ENCODE data around the gene GRM7.

- TF ChIP-seq, protein P1, sequence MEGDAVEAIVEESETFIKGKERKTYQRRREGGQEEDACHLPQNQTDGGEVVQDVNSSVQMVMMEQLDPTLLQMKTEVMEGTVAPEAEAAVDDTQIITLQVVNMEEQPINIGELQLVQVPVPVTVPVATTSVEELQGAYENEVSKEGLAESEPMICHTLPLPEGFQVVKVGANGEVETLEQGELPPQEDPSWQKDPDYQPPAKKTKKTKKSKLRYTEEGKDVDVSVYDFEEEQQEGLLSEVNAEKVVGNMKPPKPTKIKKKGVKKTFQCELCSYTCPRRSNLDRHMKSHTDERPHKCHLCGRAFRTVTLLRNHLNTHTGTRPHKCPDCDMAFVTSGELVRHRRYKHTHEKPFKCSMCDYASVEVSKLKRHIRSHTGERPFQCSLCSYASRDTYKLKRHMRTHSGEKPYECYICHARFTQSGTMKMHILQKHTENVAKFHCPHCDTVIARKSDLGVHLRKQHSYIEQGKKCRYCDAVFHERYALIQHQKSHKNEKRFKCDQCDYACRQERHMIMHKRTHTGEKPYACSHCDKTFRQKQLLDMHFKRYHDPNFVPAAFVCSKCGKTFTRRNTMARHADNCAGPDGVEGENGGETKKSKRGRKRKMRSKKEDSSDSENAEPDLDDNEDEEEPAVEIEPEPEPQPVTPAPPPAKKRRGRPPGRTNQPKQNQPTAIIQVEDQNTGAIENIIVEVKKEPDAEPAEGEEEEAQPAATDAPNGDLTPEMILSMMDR (conservative IDR thresholded peaks at IDR 0.05 in 1 of 2, IDR thresholded peaks at IDR 0.05 in 1 of 2; ENCODE audit: extremely low read depth in 1 of 2, insufficient read depth in 1 of 2, low read depth in 1 of 2, low read length in 2 of 2), result no peak
- TF ChIP-seq EZH2 (IDR thresholded peaks at IDR 0.05; ENCODE audit: borderline replicate concordance, low read length), result no peak
These were observed 213.3 kb downstream of the GRM7 start for GRCh38 chr3:7074217-7074616.

Measured in mammary epithelial cell (primary cell).